HCT116 (cell line): Measurements from ENCODE around the gene ABCC5. TPM values are rescaled to one million over a fixed set of nuclear protein-coding genes. Genes with fewer than 3 reads are reported as not detected.

ENCODE experiments used
- ATAC-seq: fragments of 200-7000 bp; cut with Tn5 transposase; 2 replicates; pipeline ENCODE4 v1.9.1; 2020; ENCODE audit warnings: mild to moderate bottlenecking, moderate library complexity
- BruUV-seq: library from RNA; stranded (reverse); fragments of 400-500 nt; replicated peaks from 2 replicates; lab custom pipeline; 2021; lab: Mats Ljungman, UMichigan
- CTCF ChIA-PET: fragments of 300-600 bp; sonication (Branson Sonifier 250); formaldehyde crosslinking; loops from one replicate; lab custom pipeline; 2021; ENCODE audit warnings: antibody characterized with exemption; lab: Charles Lee
- POLR2A ChIA-PET: fragments of 300-600, 350-600 bp; sonication (Branson Sonifier 250); formaldehyde crosslinking; loops from one replicate; lab custom pipeline; 2021; ENCODE audit warnings: antibody characterized with exemption; lab: Charles Lee
- RAD21 ChIA-PET, 2 experiments: fragments of 300-600 bp; sonication (Branson Sonifier 250); formaldehyde crosslinking; loops; one replicate each; lab custom pipeline; 2023; ENCODE audit warnings: low total read pairs in 2 of 2; ENCODE audit not compliant: uncharacterized antibody in 2 of 2, unreplicated experiment in 2 of 2, low non-redundant PET in 1 of 2; lab: Charles Lee
- DNase-seq: peaks from one replicate; pipeline ENCODE4 v3.0.0-alpha.2; 2010; ENCODE audit warnings: low read depth, low spot score
- H2AFZ ChIP-seq: fragments of 200-600 bp; shearing (Covaris generic), sonication (generic); 2 replicates; pipeline ENCODE4 v1.6.1; 2017; ENCODE audit warnings: low read depth, mixed run types, mixed read lengths, antibody characterized with exemption, low read length; ENCODE audit not compliant: poor library complexity, severe bottlenecking
- H3K27ac ChIP-seq: 2 replicates; pipeline ENCODE4 v1.5.1; 2012; ENCODE audit warnings: low read depth, low read length
- H3K27me3 ChIP-seq: fragments of 200-600 bp; sonication (generic); 2 replicates; pipeline ENCODE4 v1.6.1; 2016; ENCODE audit warnings: mixed run types, low read length, mixed read lengths; ENCODE audit not compliant: insufficient read depth
- H3K36me3 ChIP-seq, 2 experiments: fragments of 200-500 bp in 1 of 2; fragments of 200-600 bp in 1 of 2; sonication (Bioruptor generic) in 1 of 2; sonication (generic) in 1 of 2; 2 replicates each; pipeline versions ENCODE4 v1.5.1 to v1.6.1; 2014 to 2016; ENCODE audit warnings: low read length in 2 of 2, inconsistent platforms in 1 of 2, mixed read lengths in 1 of 2, mixed run types in 1 of 2; ENCODE audit not compliant: insufficient read depth in 2 of 2, control insufficient read depth in 1 of 2
- H3K4me1 ChIP-seq, 2 experiments: fragments of 200-600 bp in 1 of 2; sonication (generic) in 1 of 2; 2 replicates each; pipeline versions ENCODE4 v1.5.1 to v1.6.1; 2012 to 2017; ENCODE audit warnings: low read length in 2 of 2, inconsistent platforms in 1 of 2, mild to moderate bottlenecking in 1 of 2, mixed read lengths in 1 of 2, mixed run types in 1 of 2, moderate library complexity in 1 of 2; ENCODE audit not compliant: insufficient read depth in 2 of 2, control insufficient read depth in 1 of 2
- H3K4me2 ChIP-seq: fragments of 200-600 bp; sonication (generic); 2 replicates; pipeline ENCODE4 v1.6.1; 2017; ENCODE audit warnings: mixed run types, low read length, mixed read lengths
- H3K4me3 ChIP-seq, 2 experiments: fragments of 200-600 bp in 1 of 2; sonication (generic) in 1 of 2; replicated peaks in 1 of 2; 2 replicates each; pipeline ENCODE4 v1.5.1; 2011 to 2016; ENCODE audit warnings: low read length in 2 of 2, control low read depth in 1 of 2, low read depth in 1 of 2, mild to moderate bottlenecking in 1 of 2, mixed read lengths in 1 of 2, mixed run types in 1 of 2
- H3K79me2 ChIP-seq: fragments of 200-600 bp; sonication (generic); 2 replicates; pipeline ENCODE4 v1.6.1; 2017; ENCODE audit warnings: mild to moderate bottlenecking, mixed run types, low read length, moderate library complexity, mixed read lengths; ENCODE audit not compliant: insufficient read depth
- H3K9ac ChIP-seq: fragments of 200-600 bp; sonication (generic); 2 replicates; pipeline ENCODE4 v1.6.1; 2016; ENCODE audit warnings: low read length, mixed read lengths
- H3K9me2 ChIP-seq: fragments of 200-600 bp; sonication (generic), shearing (Covaris generic); 2 replicates; pipeline ENCODE4 v1.6.1; 2017; ENCODE audit warnings: mixed run types, mild to moderate bottlenecking, moderate library complexity; ENCODE audit not compliant: insufficient read depth
- H3K9me3 ChIP-seq, 2 experiments: fragments of 200-500 bp in 1 of 2; fragments of 200-600 bp in 1 of 2; sonication (Bioruptor generic) in 1 of 2; sonication (generic) in 1 of 2; 2 replicates each; pipeline ENCODE4 v1.6.1; 2014 to 2017; ENCODE audit warnings: low read length in 2 of 2, mixed read lengths in 2 of 2, inconsistent platforms in 1 of 2, low read depth in 1 of 2, mild to moderate bottlenecking in 1 of 2, mixed run types in 1 of 2, moderate library complexity in 1 of 2; ENCODE audit not compliant: control insufficient read depth in 1 of 2, insufficient read depth in 1 of 2
- H4K20me1 ChIP-seq: fragments of 200-600 bp; sonication (generic), shearing (Covaris generic); 2 replicates; pipeline ENCODE4 v1.6.1; 2017; ENCODE audit warnings: mixed run types, mild to moderate bottlenecking, moderate library complexity; ENCODE audit not compliant: insufficient read depth
- CBX3 ChIP-seq: IDR thresholded peaks from 2 replicates; pipeline ENCODE4 v1.6.1; 2012; ENCODE audit warnings: low read depth
- ELF1 ChIP-seq: IDR thresholded peaks from 2 replicates; pipeline ENCODE4 v1.6.1; 2012; ENCODE audit warnings: low read depth, borderline replicate concordance
- EZH2 ChIP-seq: fragments of 200-600 bp; sonication (generic); IDR thresholded peaks from 2 replicates; pipeline ENCODE4 v1.6.1; 2017; ENCODE audit warnings: antibody characterized with exemption, mixed run types
- EZH2phosphoT487 ChIP-seq: fragments of 200-600 bp; IDR thresholded peaks from 2 replicates; pipeline ENCODE4 v1.6.1; 2018; ENCODE audit warnings: antibody characterized with exemption, borderline replicate concordance
- FOSL1 ChIP-seq: IDR thresholded peaks from 2 replicates; pipeline ENCODE4 v1.6.1; 2012; ENCODE audit warnings: low read depth
- POLR2A ChIP-seq: IDR thresholded peaks from 2 replicates; pipeline ENCODE4 v1.7.0; 2011; ENCODE audit warnings: borderline replicate concordance; ENCODE audit not compliant: insufficient read depth, insufficient read length; ENCODE audit errors: extremely low read depth
- POLR2AphosphoS5 ChIP-seq: IDR thresholded peaks from 2 replicates; pipeline ENCODE4 v1.6.1; 2011; ENCODE audit warnings: mild to moderate bottlenecking, low read depth, low read length, moderate library complexity
- RAD21 ChIP-seq: IDR thresholded peaks from 2 replicates; pipeline ENCODE4 v1.6.1; 2012; ENCODE audit warnings: low read depth, mild to moderate bottlenecking
- SIN3A ChIP-seq: IDR thresholded peaks from 2 replicates; pipeline ENCODE4 v1.6.1; 2012; ENCODE audit warnings: low read depth
- SP1 ChIP-seq: IDR thresholded peaks from 2 replicates; pipeline ENCODE4 v1.6.1; 2012; ENCODE audit warnings: low read depth
- SRF ChIP-seq: IDR thresholded peaks from 2 replicates; pipeline ENCODE4 v1.6.1; 2012; ENCODE audit warnings: low read depth
- TCF7L2 ChIP-seq: IDR thresholded peaks from 2 replicates; pipeline ENCODE4 v1.7.0; 2011; ENCODE audit warnings: borderline replicate concordance, inconsistent platforms; ENCODE audit not compliant: insufficient read depth, insufficient read length; ENCODE audit errors: extremely low read depth
- ZFX ChIP-seq: fragments of 450-650 bp; IDR thresholded peaks from 2 replicates; pipeline ENCODE4 v1.6.1; 2017
- ZNF274 ChIP-seq: fragments of 200-500 bp; sonication (Bioruptor generic); IDR thresholded peaks from 2 replicates; pipeline ENCODE4 v1.6.1; 2014; ENCODE audit warnings: mild to moderate bottlenecking, low read depth, low read length, inconsistent platforms
- intact Hi-C: fragments of 100-400 bp; cut with micrococcal nuclease; formaldehyde crosslinking; loops from 2 replicates; pipeline ENCODE4 v1.10.0; 2022
- total RNA-seq: library from RNA; stranded (reverse); gene quantifications from one replicate; pipeline ENCODE4 v1.2.1, GENCODE V29; 2021; ENCODE audit not compliant: unreplicated experiment
- TF ChIP-seq, protein P1 (sequence below): IDR thresholded peaks from 2 replicates; pipeline ENCODE4 v1.6.1; 2012
- TF ChIP-seq, protein P2 (sequence below): IDR thresholded peaks from 2 replicates; pipeline ENCODE4 v1.6.1; 2011; ENCODE audit warnings: mild to moderate bottlenecking, low read length, moderate library complexity; ENCODE audit not compliant: insufficient replicate concordance; ENCODE audit errors: extremely low read depth
- TF ChIP-seq, protein P3 (sequence below): IDR thresholded peaks from 2 replicates; pipeline ENCODE4 v1.6.1; 2012; ENCODE audit warnings: low read depth
- TF ChIP-seq, protein P4 (sequence below): IDR thresholded peaks from 2 replicates; pipeline ENCODE4 v1.6.1; 2012

ABCC5 gene
- total RNA-seq, 1 experiment from 2014 or later: 16.9 TPM

DNA sequence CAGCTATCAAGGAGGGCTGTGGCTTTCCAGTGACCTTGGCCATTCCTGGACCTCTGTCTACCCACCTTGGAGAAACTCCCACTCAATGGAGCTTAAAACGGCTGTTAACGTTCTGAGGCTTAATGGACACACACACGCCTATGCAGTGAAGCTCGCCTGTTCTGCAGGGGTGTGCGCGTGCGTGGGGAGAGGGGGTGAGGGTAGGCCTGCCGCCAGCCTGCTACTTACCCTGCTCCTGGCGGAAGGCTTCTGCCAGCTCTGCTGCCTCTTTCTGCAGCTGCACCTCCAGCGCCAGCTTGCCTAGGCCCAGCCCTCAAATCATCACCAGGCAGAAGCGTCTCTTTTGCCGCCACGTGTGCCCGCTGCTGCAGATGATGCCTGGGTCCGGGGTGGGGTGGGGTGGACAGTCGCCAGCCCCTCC lies 109.8 kb downstream of the ABCC5 start:
- no peaks in the 10 kb centered on the region for H3K9me3 ChIP-seq
- CTCF ChIA-PET: no interaction called here
- no peak for TF ChIP-seq RAD21
- no peak for TF ChIP-seq TCF7L2
- TF ChIP-seq ZNF274: no peak
- no peak for TF ChIP-seq ZFX
- TF ChIP-seq SP1: no peak
- TF ChIP-seq EZH2phosphoT487: no peak
- TF ChIP-seq SRF: no peak
- TF ChIP-seq EZH2: no peak
- TF ChIP-seq CBX3: no peak
- TF ChIP-seq, protein P1, sequence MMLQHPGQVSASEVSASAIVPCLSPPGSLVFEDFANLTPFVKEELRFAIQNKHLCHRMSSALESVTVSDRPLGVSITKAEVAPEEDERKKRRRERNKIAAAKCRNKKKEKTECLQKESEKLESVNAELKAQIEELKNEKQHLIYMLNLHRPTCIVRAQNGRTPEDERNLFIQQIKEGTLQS: no peak
- TF ChIP-seq, protein P2, sequence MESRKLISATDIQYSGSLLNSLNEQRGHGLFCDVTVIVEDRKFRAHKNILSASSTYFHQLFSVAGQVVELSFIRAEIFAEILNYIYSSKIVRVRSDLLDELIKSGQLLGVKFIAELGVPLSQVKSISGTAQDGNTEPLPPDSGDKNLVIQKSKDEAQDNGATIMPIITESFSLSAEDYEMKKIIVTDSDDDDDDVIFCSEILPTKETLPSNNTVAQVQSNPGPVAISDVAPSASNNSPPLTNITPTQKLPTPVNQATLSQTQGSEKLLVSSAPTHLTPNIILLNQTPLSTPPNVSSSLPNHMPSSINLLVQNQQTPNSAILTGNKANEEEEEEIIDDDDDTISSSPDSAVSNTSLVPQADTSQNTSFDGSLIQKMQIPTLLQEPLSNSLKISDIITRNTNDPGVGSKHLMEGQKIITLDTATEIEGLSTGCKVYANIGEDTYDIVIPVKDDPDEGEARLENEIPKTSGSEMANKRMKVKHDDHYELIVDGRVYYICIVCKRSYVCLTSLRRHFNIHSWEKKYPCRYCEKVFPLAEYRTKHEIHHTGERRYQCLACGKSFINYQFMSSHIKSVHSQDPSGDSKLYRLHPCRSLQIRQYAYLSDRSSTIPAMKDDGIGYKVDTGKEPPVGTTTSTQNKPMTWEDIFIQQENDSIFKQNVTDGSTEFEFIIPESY: no peak
- TF ChIP-seq, protein P3, sequence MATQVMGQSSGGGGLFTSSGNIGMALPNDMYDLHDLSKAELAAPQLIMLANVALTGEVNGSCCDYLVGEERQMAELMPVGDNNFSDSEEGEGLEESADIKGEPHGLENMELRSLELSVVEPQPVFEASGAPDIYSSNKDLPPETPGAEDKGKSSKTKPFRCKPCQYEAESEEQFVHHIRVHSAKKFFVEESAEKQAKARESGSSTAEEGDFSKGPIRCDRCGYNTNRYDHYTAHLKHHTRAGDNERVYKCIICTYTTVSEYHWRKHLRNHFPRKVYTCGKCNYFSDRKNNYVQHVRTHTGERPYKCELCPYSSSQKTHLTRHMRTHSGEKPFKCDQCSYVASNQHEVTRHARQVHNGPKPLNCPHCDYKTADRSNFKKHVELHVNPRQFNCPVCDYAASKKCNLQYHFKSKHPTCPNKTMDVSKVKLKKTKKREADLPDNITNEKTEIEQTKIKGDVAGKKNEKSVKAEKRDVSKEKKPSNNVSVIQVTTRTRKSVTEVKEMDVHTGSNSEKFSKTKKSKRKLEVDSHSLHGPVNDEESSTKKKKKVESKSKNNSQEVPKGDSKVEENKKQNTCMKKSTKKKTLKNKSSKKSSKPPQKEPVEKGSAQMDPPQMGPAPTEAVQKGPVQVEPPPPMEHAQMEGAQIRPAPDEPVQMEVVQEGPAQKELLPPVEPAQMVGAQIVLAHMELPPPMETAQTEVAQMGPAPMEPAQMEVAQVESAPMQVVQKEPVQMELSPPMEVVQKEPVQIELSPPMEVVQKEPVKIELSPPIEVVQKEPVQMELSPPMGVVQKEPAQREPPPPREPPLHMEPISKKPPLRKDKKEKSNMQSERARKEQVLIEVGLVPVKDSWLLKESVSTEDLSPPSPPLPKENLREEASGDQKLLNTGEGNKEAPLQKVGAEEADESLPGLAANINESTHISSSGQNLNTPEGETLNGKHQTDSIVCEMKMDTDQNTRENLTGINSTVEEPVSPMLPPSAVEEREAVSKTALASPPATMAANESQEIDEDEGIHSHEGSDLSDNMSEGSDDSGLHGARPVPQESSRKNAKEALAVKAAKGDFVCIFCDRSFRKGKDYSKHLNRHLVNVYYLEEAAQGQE: no peak
- TF ChIP-seq FOSL1: no peak
- TF ChIP-seq POLR2A: no peak
- TF ChIP-seq, protein P4, sequence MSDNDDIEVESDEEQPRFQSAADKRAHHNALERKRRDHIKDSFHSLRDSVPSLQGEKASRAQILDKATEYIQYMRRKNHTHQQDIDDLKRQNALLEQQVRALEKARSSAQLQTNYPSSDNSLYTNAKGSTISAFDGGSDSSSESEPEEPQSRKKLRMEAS: no peak
- no peak for TF ChIP-seq ELF1
- TF ChIP-seq SIN3A: no peak
- TF ChIP-seq POLR2AphosphoS5: no peak
- TF ChIP-seq, all 23 proteins: peak for 0
- intact Hi-C loops: no loop called here
- Histone ChIP-seq H3K27ac (no peak overlapping the region), H3K36me3 (no peaks in the 10 kb centered on the region), H3K9me2 (no peaks in the 10 kb centered on the region), H3K4me1 (peaks cover 0 to 1% of the 10 kb centered on the region in 2 experiments; a peak in 1 of 4 replicates), H4K20me1 (no peaks in the 10 kb centered on the region), H3K4me3 (no peak overlapping the region), H3K9ac (no peak overlapping the region), H3K4me2 (no peak overlapping the region), H3K27me3 (no peaks in the 10 kb centered on the region), H2AFZ (no peak overlapping the region), H3K79me2 (no peaks in the 10 kb centered on the region)
- ATAC-seq: no peak
- BruUV-seq: no TSS peak
- ChIA-PET POLR2A (no interaction called here), RAD21 (no interaction called here)
- DNase-seq: no peak
